ENCODE data around the gene RPL11.

- no peak for TF ChIP-seq ZNF70 (CRISPR knock-in tag; IDR thresholded peaks at IDR 0.05)
- TF ChIP-seq PPARA (CRISPR knock-in tag; IDR thresholded peaks at IDR 0.05; ENCODE audit: borderline replicate concordance) = no peak
- TF ChIP-seq PATZ1 (CRISPR knock-in tag; IDR thresholded peaks at IDR 0.05; ENCODE audit: borderline replicate concordance) = no peak
- TF ChIP-seq TCF4 (CRISPR knock-in tag; IDR thresholded peaks at IDR 0.05; ENCODE audit: borderline replicate concordance) = no peak
- TF ChIP-seq CSRNP3 (CRISPR knock-in tag; IDR thresholded peaks at IDR 0.05) = no peak
- TF ChIP-seq CREB5 (CRISPR knock-in tag; IDR thresholded peaks at IDR 0.05; ENCODE audit: low read depth) = no peak
- TF ChIP-seq GLIS3 (CRISPR knock-in tag; IDR thresholded peaks at IDR 0.05) = no peak
- TF ChIP-seq TOX (CRISPR knock-in tag; IDR thresholded peaks at IDR 0.05; ENCODE audit: borderline replicate concordance) = no peak
- TF ChIP-seq ZFP30 (CRISPR knock-in tag; IDR thresholded peaks at IDR 0.05) = no peak
- TF ChIP-seq ZC3H10 (CRISPR knock-in tag; IDR thresholded peaks at IDR 0.05) = no peak
- TF ChIP-seq TSHZ2 (CRISPR knock-in tag; IDR thresholded peaks at IDR 0.05) = no peak
- TF ChIP-seq SNAI2 (CRISPR knock-in tag; IDR thresholded peaks at IDR 0.05) = no peak
- no peak for TF ChIP-seq ARNTL (CRISPR knock-in tag; IDR thresholded peaks at IDR 0.05; ENCODE audit: borderline replicate concordance, low read depth)
- no peak for TF ChIP-seq ESRRG (CRISPR knock-in tag; IDR thresholded peaks at IDR 0.05)
Observed at GRCh38 chr1:23646541-23646940, 45.1 kb upstream of the RPL11 start.
